ENCODE measurements around the gene RALGPS1.

The RALGPS1 gene

GRCh38 chr9:127128341-127129072, 213.9 kb downstream of the RALGPS1 start:
- DNase-seq, result no peak

GRCh38 chr9:127129073-127129717, 214.6 kb downstream of the RALGPS1 start:
- no peak for DNase-seq

- no peak for DNase-seq
Measured at GRCh38 chr9:127129718-127130085, 215.1 kb downstream of the RALGPS1 start.

GRCh38 chr9:127130235-127130634, 215.7 kb downstream of the RALGPS1 start:
- no peak for DNase-seq

GRCh38 chr9:127130661-127131538, 216.3 kb downstream of the RALGPS1 start:
- no peak for DNase-seq

GRCh38 chr9:127131871-127132270, 217.3 kb downstream of the RALGPS1 start:
- no peak for DNase-seq

- no peak for DNase-seq
Measured at GRCh38 chr9:127132375-127132774, 217.8 kb downstream of the RALGPS1 start.

- no peak for DNase-seq
Measured at GRCh38 chr9:127132921-127133647, 218.5 kb downstream of the RALGPS1 start.

- no peak for DNase-seq
Measured at GRCh38 chr9:127133739-127134167, 219.2 kb downstream of the RALGPS1 start.

- no peak for DNase-seq
Measured at GRCh38 chr9:127135056-127135745, 220.6 kb downstream of the RALGPS1 start.

- DNase-seq, result no peak
Measured at GRCh38 chr9:127136081-127136879, 221.7 kb downstream of the RALGPS1 start.

GRCh38 chr9:127136880-127137639, 222.5 kb downstream of the RALGPS1 start:
- DNase-seq, result no peak

- no peak for DNase-seq
Measured at GRCh38 chr9:127137640-127138360, 223.2 kb downstream of the RALGPS1 start.

GRCh38 chr9:127138444-127138843, 223.9 kb downstream of the RALGPS1 start:
- no peak for DNase-seq

GRCh38 chr9:127139071-127139731, 224.6 kb downstream of the RALGPS1 start:
- no peak for DNase-seq

GRCh38 chr9:127139775-127140174, 225.2 kb downstream of the RALGPS1 start:
- no peak for DNase-seq

- no peak for DNase-seq
Measured at GRCh38 chr9:127140181-127140580, 225.6 kb downstream of the RALGPS1 start.

- no peak for DNase-seq
Measured at GRCh38 chr9:127140842-127141675, 226.5 kb downstream of the RALGPS1 start.

All from NCI-H2227 treated with DMSO at 0.1 percent for 48 hours (cell line).